ENCODE results near the gene PCDHA1.
"Not testable (repeated sequence)": the region's sequence is repeated elsewhere in the genome, so short reads cannot be mapped to it uniquely, and the experiment has no call there.

- TF ChIP-seq EZH2 (IDR thresholded peaks at IDR 0.05; ENCODE audit: low read depth, unreplicated experiment); NANOG (IDR thresholded peaks at IDR 0.05; ENCODE audit: borderline replicate concordance); EZH2phosphoT487 (IDR thresholded peaks at IDR 0.05; ENCODE audit: unreplicated experiment); CTCF (conservative IDR thresholded peaks at IDR 0.05; ENCODE audit: low read depth in 2 of 2); POLR2AphosphoS5 (IDR thresholded peaks at IDR 0.05; ENCODE audit: low read depth); CREB1 (CRISPR knock-in tag; IDR thresholded peaks at IDR 0.05; ENCODE audit: low read depth); ZNF462 (CRISPR knock-in tag; IDR thresholded peaks at IDR 0.05); JUNB (IDR thresholded peaks at IDR 0.05; ENCODE audit: unreplicated experiment): not testable (repeated sequence)
- TF ChIP-seq REST (IDR thresholded peaks at IDR 0.05; ENCODE audit: unreplicated experiment) = peak; percentile 51
Observed at GRCh38 chr5:140787422-140787821, 1.5 kb downstream of the PCDHA1 start.
